GM23338 (cell line): ENCODE data around the gene C12orf54. TPM values are rescaled to one million over a fixed set of nuclear protein-coding genes. Genes with fewer than 3 reads are reported as not detected.

Experiments
- CREB1 ChIP-seq: fragments of 250-450 bp; sonication (Bioruptor Pico); IDR thresholded peaks from 2 replicates; pipeline ENCODE4 v1.5.0; 2020; ENCODE audit warnings: low read depth, mild to moderate bottlenecking, moderate library complexity
- EZH2phosphoT487 ChIP-seq: fragments of 200-600 bp; sonication (generic); IDR thresholded peaks from one replicate; pipeline ENCODE4 v1.8.1; 2018; ENCODE audit warnings: antibody characterized with exemption; ENCODE audit not compliant: unreplicated experiment
- JUNB ChIP-seq: IDR thresholded peaks from one replicate; pipeline ENCODE4 v1.6.1; 2016; ENCODE audit warnings: antibody characterized with exemption; ENCODE audit not compliant: unreplicated experiment
- ZNF331 ChIP-seq: fragments of 250-450 bp; sonication (Bioruptor Pico); IDR thresholded peaks from 2 replicates; pipeline ENCODE4 v1.5.0; 2020; ENCODE audit warnings: low read depth, mild to moderate bottlenecking, moderate library complexity
- polyA plus RNA-seq: library from polyadenylated mRNA; unstranded; fragments of >200 nt; fragmentation: Nextera tagmentation; extraction: Ambion mirVana; gene quantifications from 2 replicates; pipeline ENCODE4 v1.2.1, GENCODE V29; 2016
- total RNA-seq: library from RNA; depleted of rRNA; stranded (reverse); fragments of >200 nt; shearing (Covaris generic); gene quantifications from 2 replicates; pipeline ENCODE4 v1.2.3, GENCODE V29; 2014; rRNA removed
- TF ChIP-seq, protein P1 (sequence below): IDR thresholded peaks from one replicate; pipeline ENCODE4 v1.6.1; 2018; ENCODE audit warnings: antibody characterized with exemption; ENCODE audit not compliant: unreplicated experiment

C12orf54 gene
- total and polyA plus RNA-seq, 2 experiments from 2014 or later, result not detected

DNA sequence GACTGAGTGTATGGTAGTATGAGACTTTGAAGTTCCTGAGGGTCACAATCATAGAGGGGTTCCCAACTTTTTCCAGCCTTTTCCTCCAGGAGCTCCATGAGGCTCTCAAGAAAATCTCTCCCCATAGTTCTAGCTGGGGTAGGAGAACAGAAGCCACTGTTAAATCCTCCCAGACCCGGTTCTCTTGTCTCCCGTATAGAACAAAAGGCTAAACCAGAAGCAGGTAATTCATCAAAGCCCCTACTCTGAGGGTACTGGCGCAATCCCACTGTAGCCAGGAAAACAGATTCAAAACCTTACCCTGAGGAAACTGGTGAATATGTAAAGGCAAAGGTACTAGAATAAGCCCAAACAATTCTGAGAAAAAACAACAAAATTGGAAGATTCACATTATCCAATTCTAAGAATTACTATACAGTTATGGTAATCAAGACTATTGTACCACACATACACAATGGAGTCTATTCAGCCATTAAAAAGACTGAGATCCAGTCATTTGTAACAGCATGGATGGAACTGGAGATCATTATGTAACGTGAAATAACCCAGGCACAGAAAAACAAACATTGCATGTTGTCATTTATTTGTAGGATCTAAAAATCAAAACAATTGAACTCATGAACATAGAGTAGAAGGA is 63.7 kb downstream of the C12orf54 start (continued):
- no peak for TF ChIP-seq ZNF331
- TF ChIP-seq, protein P1, sequence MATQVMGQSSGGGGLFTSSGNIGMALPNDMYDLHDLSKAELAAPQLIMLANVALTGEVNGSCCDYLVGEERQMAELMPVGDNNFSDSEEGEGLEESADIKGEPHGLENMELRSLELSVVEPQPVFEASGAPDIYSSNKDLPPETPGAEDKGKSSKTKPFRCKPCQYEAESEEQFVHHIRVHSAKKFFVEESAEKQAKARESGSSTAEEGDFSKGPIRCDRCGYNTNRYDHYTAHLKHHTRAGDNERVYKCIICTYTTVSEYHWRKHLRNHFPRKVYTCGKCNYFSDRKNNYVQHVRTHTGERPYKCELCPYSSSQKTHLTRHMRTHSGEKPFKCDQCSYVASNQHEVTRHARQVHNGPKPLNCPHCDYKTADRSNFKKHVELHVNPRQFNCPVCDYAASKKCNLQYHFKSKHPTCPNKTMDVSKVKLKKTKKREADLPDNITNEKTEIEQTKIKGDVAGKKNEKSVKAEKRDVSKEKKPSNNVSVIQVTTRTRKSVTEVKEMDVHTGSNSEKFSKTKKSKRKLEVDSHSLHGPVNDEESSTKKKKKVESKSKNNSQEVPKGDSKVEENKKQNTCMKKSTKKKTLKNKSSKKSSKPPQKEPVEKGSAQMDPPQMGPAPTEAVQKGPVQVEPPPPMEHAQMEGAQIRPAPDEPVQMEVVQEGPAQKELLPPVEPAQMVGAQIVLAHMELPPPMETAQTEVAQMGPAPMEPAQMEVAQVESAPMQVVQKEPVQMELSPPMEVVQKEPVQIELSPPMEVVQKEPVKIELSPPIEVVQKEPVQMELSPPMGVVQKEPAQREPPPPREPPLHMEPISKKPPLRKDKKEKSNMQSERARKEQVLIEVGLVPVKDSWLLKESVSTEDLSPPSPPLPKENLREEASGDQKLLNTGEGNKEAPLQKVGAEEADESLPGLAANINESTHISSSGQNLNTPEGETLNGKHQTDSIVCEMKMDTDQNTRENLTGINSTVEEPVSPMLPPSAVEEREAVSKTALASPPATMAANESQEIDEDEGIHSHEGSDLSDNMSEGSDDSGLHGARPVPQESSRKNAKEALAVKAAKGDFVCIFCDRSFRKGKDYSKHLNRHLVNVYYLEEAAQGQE, result no peak
- TF ChIP-seq JUNB, result no peak
- no peak for TF ChIP-seq CREB1
- no peak for TF ChIP-seq EZH2phosphoT487

Other genes starting within 250 kb of the C12orf54 start
- gene ZNF641, start 131.6 kb upstream of the C12orf54 start, total RNA-seq, result 5.3 and 7.2 TPM in 2 replicates
- 1.4 and 1.7 TPM in 2 replicates for gene ZNF641, start 131.6 kb upstream of the C12orf54 start, polyA plus RNA-seq
- not detected in 2 replicates for gene ANP32D, start 9.9 kb upstream of the C12orf54 start, total RNA-seq
- not detected in 2 replicates for gene ANP32D, start 9.9 kb upstream of the C12orf54 start, polyA plus RNA-seq
- gene OR8S1, start 43.1 kb downstream of the C12orf54 start, total RNA-seq, result not detected in 2 replicates
- gene OR8S1, start 43.1 kb downstream of the C12orf54 start, polyA plus RNA-seq, result not detected in 2 replicates
- not detected in 2 replicates for gene LALBA, start 87.5 kb downstream of the C12orf54 start, total RNA-seq
- gene LALBA, start 87.5 kb downstream of the C12orf54 start, polyA plus RNA-seq, result not detected in 2 replicates
- gene KANSL2, start 199.7 kb downstream of the C12orf54 start, total RNA-seq, result 71.3 and 92.5 TPM in 2 replicates
- 29.3 and 35.1 TPM in 2 replicates for gene KANSL2, start 199.7 kb downstream of the C12orf54 start, polyA plus RNA-seq
- 28.7 and 33.6 TPM in 2 replicates for gene CCNT1, start 234.2 kb downstream of the C12orf54 start, total RNA-seq
- gene CCNT1, start 234.2 kb downstream of the C12orf54 start, polyA plus RNA-seq, result 9.3 and 12.8 TPM in 2 replicates